BE2C (cell line): ENCODE results near the gene RFX1.

Source experiments
- DNase-seq: peaks from one replicate; pipeline ENCODE4 v3.0.0-alpha.2; 2020
- H3K27me3 ChIP-seq: fragments of 250-450 bp; sonication (Bioruptor Pico); 2 replicates; pipeline ENCODE4 v1.5.1; 2020; ENCODE audit warnings: mild to moderate bottlenecking
- H3K36me3 ChIP-seq: fragments of 250-450 bp; sonication (Bioruptor Pico); 2 replicates; pipeline ENCODE4 v1.5.1; 2020; ENCODE audit warnings: mild to moderate bottlenecking
- H3K4me1 ChIP-seq: fragments of 250-450 bp; sonication (Bioruptor Pico); 2 replicates; pipeline ENCODE4 v1.5.1; 2020
- H3K4me3 ChIP-seq: 2 replicates; pipeline ENCODE4 v1.5.1; 2011; ENCODE audit warnings: low read depth, low read length
- H3K9me3 ChIP-seq: fragments of 250-450 bp; sonication (Bioruptor Pico); 2 replicates; pipeline ENCODE4 v1.5.1; 2020
- TF ChIP-seq, protein P1 (sequence below): IDR thresholded peaks from 2 replicates; pipeline ENCODE4 v1.5.1; 2012; ENCODE audit warnings: mild to moderate bottlenecking, low read depth, low read length

RFX1 gene

DNA sequence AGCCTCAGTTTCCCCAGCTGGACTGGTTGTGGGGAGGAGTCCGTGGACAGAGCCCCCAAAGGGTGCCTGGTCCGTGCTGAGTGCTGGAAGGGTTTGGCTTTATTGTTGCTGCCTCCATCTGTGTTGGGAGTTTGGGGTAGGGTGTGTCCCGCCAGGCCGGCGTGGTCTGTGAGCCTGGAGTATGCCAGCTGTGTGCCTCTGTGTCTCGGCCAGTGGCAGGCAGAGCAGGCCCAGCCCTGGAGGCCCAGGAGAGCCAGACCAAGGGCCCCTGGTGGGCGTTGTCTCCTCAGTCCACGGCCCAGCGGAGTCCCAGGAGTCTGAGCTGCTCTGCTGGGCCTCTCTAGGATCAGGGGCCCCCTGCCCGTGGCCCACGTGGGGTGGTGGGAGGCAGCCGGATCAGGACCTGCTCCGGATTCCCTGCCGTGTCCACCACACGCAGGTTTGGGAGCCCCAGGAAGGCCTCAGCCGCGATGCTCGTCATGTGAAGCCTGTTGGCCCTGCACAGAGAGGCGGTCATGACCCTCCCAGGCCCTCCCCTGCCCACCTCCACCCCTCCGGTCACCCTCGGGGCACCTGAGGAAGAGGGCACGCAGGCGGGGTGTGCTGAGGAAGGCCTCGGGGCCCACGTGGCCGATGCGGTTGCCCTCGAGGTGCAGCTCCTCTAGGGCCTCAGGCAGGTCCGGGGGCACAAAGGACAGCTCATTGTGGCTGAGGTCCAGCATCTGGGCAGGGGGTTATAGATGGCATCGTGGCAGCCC lies 74.5 kb downstream of the RFX1 start:
- H3K4me1 ChIP-seq: no peaks in the 10 kb centered on the region
- DNase-seq: no peak
- no peaks in the 10 kb centered on the region for H3K36me3 ChIP-seq
- H3K9me3 ChIP-seq: no peaks in the 10 kb centered on the region
- no peaks in the 10 kb centered on the region for H3K27me3 ChIP-seq
- H3K4me3 ChIP-seq: no peak overlapping the region
- TF ChIP-seq, protein P1, sequence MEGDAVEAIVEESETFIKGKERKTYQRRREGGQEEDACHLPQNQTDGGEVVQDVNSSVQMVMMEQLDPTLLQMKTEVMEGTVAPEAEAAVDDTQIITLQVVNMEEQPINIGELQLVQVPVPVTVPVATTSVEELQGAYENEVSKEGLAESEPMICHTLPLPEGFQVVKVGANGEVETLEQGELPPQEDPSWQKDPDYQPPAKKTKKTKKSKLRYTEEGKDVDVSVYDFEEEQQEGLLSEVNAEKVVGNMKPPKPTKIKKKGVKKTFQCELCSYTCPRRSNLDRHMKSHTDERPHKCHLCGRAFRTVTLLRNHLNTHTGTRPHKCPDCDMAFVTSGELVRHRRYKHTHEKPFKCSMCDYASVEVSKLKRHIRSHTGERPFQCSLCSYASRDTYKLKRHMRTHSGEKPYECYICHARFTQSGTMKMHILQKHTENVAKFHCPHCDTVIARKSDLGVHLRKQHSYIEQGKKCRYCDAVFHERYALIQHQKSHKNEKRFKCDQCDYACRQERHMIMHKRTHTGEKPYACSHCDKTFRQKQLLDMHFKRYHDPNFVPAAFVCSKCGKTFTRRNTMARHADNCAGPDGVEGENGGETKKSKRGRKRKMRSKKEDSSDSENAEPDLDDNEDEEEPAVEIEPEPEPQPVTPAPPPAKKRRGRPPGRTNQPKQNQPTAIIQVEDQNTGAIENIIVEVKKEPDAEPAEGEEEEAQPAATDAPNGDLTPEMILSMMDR: no peak

DNA sequence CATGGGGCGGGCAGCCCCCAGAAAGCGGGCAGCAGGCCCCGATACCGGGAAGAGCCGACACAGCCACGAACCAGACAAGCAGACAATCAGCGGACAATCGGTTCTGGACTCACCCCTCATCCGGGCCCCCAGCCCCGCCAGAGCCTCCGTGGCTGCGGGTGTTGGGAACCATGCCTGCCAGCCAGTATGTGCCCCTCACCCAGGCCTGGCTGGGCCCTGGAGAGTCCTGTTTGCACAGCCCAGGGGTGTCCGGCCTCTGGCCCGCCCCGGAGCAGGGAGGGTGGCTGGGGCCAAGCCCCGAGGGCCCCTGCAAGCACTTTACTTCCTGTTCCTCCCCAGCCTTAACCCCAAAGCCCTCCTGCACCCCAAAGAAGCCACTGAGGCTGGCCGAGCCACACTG lies 75.7 kb downstream of the RFX1 start:
- no peaks in the 10 kb centered on the region for H3K36me3 ChIP-seq
- H3K27me3 ChIP-seq: no peaks in the 10 kb centered on the region
- no peak overlapping the region for H3K4me3 ChIP-seq
- TF ChIP-seq, protein P1: no peak
- no peak for DNase-seq
- H3K9me3 ChIP-seq: no peaks in the 10 kb centered on the region
- H3K4me1 ChIP-seq: no peaks in the 10 kb centered on the region

DNA sequence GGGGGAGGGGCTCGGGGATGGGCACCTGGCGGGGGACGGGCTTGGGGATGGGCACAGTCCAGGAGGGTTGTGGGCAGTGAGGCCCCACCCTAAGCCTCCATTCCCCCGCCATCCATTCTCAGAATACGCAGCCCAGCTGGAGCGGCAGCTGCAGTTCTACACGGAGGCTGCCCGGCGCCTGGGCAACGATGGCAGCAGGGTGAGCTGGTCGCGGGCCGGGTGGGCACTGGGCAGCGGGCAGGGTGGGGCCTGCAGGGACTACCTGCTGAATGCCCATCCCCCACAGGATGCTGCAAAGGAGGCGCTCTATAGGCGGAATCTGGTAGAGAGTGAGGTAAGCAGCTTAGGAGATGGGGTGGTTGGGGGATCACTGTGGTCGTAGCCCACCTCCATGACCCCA lies 76.2 kb downstream of the RFX1 start:
- TF ChIP-seq, protein P1: no peak
- H3K9me3 ChIP-seq: no peaks in the 10 kb centered on the region
- H3K4me3 ChIP-seq: no peak overlapping the region
- no peak for DNase-seq
- no peaks in the 10 kb centered on the region for H3K4me1 ChIP-seq
- H3K27me3 ChIP-seq: no peaks in the 10 kb centered on the region
- H3K36me3 ChIP-seq: no peaks in the 10 kb centered on the region

DNA sequence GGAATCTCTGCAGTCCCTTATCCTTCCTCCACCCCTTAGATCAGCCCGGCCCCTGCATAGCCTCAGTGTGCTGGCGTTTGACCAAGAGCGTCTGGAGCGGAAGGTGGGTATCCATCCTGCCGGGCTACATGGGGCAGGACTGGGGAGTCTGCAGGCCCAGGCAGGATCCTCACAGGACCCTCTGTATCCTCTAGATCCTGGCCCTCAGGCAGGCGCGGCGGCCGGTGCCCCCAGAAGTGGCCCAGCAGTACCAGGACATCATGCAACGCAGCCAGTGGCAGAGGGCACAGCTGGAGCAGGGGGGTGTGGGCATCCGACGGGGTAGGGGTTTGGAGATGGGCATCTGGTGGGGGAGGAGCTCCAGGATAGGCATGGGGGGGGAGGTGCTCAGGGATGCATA lies 76.8 kb downstream of the RFX1 start:
- Histone ChIP-seq H3K4me3 (no peak overlapping the region), H3K9me3 (no peaks in the 10 kb centered on the region), H3K4me1 (no peaks in the 10 kb centered on the region), H3K27me3 (no peaks in the 10 kb centered on the region), H3K36me3 (no peaks in the 10 kb centered on the region)
- DNase-seq: no peak
- TF ChIP-seq, protein P1: no peak

DNA sequence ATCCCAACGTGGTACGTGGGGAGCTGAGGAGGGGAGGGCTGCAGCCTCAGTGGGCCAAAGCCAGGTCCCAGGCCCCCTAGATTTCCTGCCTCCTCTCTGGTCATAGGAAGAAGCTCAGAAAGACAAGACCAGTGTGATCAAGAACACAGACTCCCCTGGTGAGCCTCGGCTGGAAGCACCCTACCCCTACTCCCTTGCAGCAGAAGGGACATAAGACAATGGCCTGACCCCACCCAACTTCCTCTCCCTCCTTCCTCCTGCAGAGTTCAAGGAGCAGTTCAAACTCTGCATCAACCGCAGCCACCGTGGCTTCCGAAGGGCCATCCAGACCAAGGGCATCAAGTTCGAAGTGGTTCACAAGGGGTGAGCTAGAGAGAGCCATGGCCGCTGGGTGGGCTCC lies 79.4 kb downstream of the RFX1 start:
- Histone ChIP-seq H3K4me1 (no peaks in the 10 kb centered on the region), H3K9me3 (no peaks in the 10 kb centered on the region), H3K27me3 (no peaks in the 10 kb centered on the region), H3K4me3 (no peak overlapping the region), H3K36me3 (no peaks in the 10 kb centered on the region; the same call in 1 of the 2 replicates)
- DNase-seq: no peak
- TF ChIP-seq, protein P1: no peak

DNA sequence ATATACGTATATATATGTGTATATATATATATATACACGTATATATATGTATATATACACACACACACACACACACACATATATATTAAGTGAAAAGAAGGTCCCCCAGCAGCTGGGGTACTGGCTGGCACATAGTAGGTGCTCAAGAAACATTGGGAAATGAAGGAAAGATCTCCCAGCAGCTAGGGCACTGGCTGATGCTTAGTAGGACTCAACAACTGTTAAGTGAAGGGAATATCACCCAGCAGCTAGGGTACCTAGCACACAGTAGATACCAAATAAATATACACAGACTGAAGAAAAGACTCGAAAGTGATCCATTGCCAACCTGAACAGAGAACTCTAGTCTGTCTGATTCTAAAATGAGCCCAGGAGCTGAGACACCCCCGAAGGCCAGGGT lies 80.1 kb downstream of the RFX1 start:
- 0 out of 2 replicates have a peak, but pooled peaks cover under 1% of the 10 kb centered on the region for H3K9me3 ChIP-seq
- H3K4me1 ChIP-seq: no peaks in the 10 kb centered on the region
- H3K36me3 ChIP-seq: peaks cover 3% of the 10 kb centered on the region
- H3K27me3 ChIP-seq: no peaks in the 10 kb centered on the region
- TF ChIP-seq, protein P1: no peak
- H3K4me3 ChIP-seq: no peak overlapping the region
- DNase-seq: no peak
